Right forelimb (tissue), 1 donor: Measurements from ENCODE around the gene XIRP2.

ENCODE experiments used
- DNase-seq: peaks from one replicate; pipeline ENCODE4 v3.0.0-alpha.2; 2018

XIRP2 gene

GRCh38 chr2:166888180-166888579 is at the start of gene XIRP2:
Gene XIRP2, plus strand, starts transcription at chr2:166888480. Its CDS starts 15,003 bp downstream, at chr2:166903483.
- no peak for DNase-seq

DNA sequence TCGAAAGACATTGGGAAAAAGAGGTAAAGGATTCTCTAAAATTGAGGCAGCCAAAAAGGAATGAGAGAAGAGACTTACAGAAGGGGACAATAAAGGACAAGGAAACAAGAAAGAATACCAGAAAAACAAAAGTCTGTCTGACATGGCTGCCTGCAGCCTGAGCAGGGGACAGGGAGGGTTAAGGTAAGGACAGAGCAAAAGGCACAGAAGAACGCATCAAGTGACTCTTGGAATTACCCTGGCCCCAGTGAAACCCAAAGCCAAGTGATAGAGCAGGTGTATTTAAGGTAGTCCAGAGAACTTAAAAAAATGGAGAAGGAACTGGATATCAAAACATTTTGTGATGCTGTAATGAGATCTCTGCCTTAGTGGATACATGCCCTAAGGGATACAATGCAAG is 47.1 kb upstream of the XIRP2 start:
- no peak for DNase-seq

- DNase-seq, result no peak
These were observed 46.6 kb upstream of the XIRP2 start for GRCh38 chr2:166841679-166842078.

GRCh38 chr2:166844111-166844510 is 44.2 kb upstream of the XIRP2 start:
- no peak for DNase-seq

- DNase-seq, result no peak
These were observed 25.7 kb upstream of the XIRP2 start for GRCh38 chr2:166862468-166863132.

- no peak for DNase-seq
These were observed 20.3 kb upstream of the XIRP2 start for GRCh38 chr2:166867874-166868514.

DNA sequence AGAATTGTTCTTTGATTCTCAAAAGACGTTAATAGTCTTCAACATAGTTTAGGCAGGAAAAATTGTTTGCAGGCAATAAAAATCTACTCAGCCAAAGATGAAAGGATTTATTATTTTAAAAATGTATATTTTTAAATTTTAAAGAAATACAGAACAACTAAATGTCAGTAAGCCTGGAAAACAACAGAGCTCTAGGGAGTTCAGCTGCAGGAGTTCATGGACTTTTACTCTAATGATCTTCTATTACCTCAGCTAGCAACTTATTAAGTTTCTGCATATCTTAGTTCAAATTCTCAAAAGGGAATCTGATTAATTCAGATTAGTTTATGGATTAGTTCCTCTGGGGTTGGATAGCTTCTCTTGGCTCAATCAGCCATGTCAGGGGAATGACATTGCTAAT is 17.9 kb upstream of the XIRP2 start:
- no peak for DNase-seq

DNA sequence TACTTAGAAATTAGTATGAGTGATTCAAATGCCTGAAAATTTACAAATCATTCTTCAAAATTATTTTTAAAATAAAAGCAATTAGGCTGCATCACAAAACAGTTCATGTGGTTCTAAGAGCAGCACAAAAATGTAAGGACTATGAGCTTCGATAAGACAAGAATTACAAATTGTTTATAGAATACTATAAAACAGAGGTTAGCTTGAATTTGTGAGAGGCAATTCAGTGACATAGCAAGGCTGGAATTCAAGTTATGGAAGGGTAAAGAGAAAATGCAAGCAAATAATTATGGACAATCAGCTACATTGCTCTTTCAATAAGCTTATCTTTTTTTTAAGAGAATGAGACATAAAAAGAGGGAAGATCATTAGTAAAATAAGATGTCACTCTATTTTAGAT is 7.1 kb upstream of the XIRP2 start:
- no peak for DNase-seq

DNA sequence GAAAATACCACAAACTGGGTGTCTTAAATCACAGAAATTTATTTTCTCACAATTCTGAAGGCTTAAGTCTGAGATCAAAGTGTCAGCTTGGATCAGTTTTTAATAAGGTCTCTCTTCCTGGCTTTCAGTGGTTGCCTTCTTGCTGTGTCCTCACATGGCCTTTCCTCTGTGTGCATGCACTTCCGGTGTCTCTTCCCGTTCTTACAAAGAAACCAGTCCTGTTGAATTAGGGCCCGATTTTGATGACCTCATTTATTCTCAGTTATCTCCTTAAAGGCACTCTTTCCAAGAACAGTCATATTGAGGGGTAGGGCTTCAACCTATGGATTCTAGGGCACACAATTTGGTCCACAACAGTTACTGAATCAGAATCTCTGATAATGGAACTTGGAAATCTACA is 5.4 kb upstream of the XIRP2 start:
- DNase-seq, result no peak

- DNase-seq, result no peak
These were observed 3.4 kb downstream of the XIRP2 start for GRCh38 chr2:166891727-166892126.

DNA sequence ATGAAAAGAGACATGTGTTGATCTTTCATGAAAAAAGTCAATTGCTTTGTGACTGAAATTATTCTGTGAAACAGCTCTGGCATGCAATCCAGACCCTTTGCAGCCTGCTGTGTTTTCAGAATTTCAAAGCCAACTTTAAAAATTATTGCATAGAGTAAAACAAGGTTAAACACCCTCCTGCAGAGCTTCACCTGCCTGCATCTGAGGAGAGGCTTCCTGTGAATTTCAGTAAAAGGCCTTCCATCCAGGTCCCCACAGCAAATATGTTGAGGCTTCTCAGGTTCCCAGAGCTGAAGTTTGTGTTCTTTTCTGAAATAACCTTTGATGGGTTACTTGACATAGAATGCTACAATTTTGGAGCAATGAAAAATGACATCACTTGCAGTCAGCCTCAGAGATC is 4.1 kb downstream of the XIRP2 start:
- DNase-seq, result no peak

DNA sequence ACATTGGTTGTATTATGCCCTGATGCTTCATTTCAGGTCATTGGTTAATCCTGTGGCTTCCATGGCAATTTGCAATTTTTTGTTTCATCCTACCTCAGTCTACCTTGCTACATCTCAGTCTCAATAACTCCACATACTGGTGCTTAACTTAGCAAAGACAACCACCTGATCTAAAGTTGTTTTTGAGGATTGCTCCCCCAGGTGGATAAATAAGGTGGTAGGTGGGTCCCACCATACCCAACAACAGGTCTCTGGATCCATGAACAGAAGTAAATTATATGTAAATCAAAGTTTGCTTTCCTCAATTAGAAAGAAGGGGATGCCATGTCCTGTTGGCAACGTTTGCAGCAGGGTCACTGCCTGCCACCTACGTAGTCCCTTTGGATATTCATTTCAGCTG is 7.0 kb downstream of the XIRP2 start:
- DNase-seq, result no peak

GRCh38 chr2:166897666-166898065 is 9.4 kb downstream of the XIRP2 start:
- no peak for DNase-seq

DNA sequence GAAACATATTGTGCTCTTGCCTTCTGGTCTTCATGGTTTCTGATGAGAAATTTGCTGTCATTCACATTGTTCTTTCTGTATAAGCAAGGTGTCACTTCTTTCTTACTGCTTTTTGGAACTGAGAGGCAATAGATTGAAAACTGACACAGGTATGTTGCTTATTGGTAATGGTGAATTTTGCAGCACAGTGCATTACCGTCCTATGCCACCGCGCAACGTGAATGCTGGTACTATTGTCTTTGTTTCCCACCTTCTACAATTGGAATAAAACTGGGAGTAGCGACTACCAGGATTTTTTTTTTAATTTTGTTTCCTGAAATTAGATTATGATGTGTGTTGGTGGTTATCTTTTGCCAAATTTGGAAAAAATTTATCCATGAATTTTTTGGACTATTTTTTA is 11.4 kb downstream of the XIRP2 start:
- no peak for DNase-seq

DNA sequence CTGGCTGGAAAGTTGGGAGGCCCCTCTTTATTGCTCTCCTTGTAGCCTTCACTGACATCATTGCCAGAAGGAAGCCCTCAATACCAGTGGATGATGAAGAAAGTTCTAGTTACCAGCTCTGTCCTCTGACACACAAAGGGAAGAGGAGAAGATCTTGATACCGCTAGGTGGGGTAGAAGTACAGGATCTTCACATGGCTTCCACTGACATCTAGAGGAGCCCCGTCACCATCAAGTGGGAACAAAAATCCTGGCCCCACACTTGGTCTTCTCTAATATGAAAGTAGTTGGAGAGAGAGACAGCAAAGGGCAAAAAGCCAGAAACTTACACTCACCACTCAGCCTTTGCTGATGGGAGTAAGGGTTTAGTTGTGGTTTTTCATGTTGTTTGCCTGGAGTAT is 12.4 kb downstream of the XIRP2 start:
- DNase-seq, result no peak

DNA sequence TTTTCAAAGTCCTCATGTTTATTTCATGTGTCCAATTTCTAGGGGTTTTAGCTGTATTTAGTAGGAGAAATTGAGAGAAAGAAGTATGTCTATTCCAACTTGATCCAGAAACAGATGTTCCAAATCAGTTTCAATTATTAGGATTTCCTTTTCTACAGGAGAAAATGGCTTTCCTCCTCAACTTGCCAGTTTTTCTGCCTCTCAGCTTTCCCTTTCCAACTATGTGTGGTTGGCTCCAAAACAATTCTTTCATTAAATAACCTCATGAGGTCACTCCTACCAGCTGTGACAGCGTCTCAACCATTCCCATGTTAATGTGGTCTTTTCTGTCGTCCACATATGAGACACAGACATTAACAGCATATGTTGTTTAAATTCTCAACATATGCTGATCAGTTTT is 13.1 kb downstream of the XIRP2 start:
- DNase-seq, result no peak

DNA sequence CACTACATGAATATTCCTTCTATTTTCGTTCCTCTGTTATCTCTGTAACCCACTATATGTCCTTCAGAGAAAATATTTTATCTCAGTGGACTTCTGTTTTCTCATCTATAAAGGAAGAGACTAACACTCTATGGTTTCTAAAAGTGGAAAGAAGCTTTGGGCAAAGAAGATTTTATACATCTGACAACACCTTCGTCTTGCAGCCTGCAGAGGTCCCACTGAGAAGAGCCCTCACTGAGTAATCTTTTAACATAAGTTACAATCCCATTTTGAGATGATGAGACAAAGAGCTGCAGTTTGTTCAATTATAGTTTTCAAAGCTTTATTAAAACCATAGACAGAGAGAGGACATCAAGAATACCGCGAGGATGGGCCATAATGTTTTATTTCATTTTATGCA is 28.7 kb downstream of the XIRP2 start:
- no peak for DNase-seq

DNA sequence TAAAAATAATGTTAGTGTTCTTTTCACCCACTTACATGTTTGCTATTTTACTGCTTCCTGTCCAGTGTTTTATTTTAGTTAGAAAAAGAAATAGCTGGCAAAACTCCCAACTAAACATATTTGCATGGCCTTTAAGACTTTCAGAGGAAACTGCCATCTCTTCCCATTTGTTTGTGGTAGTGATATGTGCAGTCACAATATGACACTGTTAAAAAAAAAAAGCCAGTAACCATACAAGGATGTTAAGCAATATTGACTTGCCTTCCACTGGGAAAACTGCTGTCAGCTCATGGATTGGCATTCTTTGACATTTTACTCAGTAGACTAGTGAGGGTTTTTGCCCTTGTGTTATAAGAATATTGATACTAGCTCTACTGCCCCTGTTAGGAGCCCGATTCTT is 29.1 kb downstream of the XIRP2 start:
- DNase-seq, result no peak

DNA sequence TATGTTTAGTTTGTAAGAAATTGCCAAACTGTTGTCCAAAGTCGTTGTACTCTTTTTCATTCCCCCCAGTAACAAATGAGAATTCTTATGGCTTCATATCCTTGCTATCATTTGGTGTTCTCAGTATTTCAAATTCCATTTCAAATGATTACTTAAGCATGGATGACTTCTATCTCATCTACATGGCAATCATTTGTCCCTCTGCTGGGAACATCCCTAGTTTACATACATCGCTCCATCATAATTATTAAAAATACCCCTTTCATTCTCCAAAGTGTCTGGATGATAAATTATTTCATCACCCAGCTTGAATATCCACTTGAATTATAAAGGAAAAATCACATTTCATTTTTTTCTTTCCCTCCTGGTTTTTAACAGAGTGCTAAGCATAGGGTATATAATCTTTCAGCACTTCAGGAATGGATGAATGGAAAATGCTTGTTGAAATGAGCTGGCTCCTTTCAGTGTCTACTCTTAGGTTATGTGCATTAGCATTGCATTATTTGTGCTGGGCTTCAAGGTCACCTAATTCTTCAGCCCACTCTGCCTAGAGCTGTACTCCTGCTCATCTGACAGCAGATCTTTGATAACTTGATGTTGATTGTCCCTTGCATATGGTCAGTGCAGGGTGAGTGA is 33.1 kb downstream of the XIRP2 start:
- no peak for DNase-seq

GRCh38 chr2:166924967-166925366 is 36.7 kb downstream of the XIRP2 start:
- no peak for DNase-seq

DNA sequence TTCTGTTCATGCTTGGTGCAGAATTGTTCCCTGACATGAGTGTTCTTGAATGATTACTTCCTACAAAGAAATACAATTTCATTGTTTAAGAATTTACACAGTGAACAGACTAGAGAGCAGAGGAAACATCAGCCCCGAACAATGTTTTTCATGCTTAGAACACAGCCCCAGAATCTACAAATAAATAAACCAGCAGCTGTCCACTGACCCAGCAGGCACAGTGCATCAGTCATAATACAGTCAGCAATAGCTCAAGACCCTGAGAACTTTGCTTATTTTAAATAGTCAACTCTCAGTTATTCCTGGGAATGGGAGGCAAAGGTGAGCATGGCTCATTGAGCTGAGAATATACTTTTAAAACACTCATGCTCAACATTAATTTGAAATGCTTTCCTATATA is 38.4 kb downstream of the XIRP2 start:
- DNase-seq, result no peak

DNA sequence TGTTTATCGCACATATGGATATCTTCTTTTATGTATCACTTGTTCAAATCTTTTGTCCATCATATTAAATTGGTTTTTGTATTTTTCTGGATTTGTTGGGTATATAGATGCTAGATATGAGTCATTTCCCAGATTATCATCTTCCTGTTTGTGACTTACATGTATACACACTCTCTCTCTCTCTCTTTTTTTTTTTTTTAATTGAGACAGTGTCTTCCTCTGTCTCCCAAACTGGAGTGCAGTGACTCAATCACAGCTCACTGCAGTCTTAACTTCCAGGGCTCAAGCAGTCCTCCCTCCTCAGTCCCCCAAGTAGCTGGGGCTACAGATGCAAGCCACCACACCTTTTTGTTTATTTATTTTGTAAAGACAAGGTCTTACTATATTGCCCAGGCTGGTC is 43.8 kb downstream of the XIRP2 start:
- no peak for DNase-seq

DNA sequence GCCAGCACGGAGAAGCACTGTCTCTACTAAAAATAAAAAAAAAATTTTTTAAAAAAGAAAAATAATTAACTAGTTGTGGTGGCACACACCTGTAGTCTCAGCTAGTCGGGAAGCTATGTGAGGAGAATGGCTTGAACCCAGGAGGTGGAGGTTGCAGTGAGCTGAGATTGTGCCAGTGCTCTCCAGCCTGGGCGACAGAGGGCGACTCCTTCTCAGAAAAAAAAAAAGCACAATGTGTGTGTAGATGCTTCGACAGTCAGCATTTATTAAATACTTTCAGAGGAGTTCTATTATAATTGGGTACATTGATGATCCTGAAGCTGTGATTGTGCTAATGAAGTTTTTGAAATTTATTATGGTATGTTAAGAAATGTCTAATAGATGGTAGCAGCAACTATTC is 46.5 kb downstream of the XIRP2 start:
- no peak for DNase-seq

- DNase-seq, result no peak
These were observed 54.1 kb downstream of the XIRP2 start for GRCh38 chr2:166942377-166942776.

- no peak for DNase-seq
These were observed 56.6 kb downstream of the XIRP2 start for GRCh38 chr2:166944909-166945308.
